GM12873 (cell line): Measurements from ENCODE around the gene PPM1N.

Source experiments
- TF ChIP-seq, protein P1 (sequence below): IDR thresholded peaks from 2 replicates; pipeline ENCODE4 v1.5.1; 2012; ENCODE audit warnings: low read depth, mild to moderate bottlenecking, moderate library complexity, low read length, control low read depth; ENCODE audit not compliant: insufficient read depth; ENCODE audit errors: missing control alignments

PPM1N gene

GRCh38 chr19:45467456-45468158 is 30.6 kb upstream of the PPM1N start, which contains the start of gene FOSB:
Gene FOSB, plus strand, starts transcription at chr19:45467996. Its CDS starts 591 bp downstream, at chr19:45468587.
- TF ChIP-seq, protein P1, sequence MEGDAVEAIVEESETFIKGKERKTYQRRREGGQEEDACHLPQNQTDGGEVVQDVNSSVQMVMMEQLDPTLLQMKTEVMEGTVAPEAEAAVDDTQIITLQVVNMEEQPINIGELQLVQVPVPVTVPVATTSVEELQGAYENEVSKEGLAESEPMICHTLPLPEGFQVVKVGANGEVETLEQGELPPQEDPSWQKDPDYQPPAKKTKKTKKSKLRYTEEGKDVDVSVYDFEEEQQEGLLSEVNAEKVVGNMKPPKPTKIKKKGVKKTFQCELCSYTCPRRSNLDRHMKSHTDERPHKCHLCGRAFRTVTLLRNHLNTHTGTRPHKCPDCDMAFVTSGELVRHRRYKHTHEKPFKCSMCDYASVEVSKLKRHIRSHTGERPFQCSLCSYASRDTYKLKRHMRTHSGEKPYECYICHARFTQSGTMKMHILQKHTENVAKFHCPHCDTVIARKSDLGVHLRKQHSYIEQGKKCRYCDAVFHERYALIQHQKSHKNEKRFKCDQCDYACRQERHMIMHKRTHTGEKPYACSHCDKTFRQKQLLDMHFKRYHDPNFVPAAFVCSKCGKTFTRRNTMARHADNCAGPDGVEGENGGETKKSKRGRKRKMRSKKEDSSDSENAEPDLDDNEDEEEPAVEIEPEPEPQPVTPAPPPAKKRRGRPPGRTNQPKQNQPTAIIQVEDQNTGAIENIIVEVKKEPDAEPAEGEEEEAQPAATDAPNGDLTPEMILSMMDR, result no peak

DNA sequence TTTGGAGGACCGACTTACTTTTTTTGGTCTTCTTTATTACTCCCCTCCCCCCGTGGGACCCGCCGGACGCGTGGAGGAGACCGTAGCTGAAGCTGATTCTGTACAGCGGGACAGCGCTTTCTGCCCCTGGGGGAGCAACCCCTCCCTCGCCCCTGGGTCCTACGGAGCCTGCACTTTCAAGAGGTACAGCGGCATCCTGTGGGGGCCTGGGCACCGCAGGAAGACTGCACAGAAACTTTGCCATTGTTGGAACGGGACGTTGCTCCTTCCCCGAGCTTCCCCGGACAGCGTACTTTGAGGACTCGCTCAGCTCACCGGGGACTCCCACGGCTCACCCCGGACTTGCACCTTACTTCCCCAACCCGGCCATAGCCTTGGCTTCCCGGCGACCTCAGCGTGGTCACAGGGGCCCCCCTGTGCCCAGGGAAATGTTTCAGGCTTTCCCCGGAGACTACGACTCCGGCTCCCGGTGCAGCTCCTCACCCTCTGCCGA is 30.0 kb upstream of the PPM1N start:
- TF ChIP-seq, protein P1, result peak; percentile 6

DNA sequence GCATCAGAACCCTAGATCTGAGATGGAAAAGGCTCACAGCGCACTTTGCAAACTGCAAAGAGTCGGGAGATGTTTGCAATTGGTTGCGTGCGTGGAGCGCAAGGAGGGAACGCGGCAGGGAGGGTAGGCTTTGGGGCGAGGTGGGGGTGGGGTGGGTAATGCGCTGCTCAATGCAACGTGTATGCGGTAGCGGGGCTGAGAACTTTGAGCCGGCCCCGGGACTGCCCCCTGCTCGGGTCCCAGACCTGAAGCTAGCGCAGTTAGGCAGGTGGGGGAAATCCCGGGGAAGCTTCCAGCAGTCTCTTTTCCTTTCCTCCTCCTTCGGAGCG is 29.5 kb upstream of the PPM1N start:
- TF ChIP-seq, protein P1, result no peak

DNA sequence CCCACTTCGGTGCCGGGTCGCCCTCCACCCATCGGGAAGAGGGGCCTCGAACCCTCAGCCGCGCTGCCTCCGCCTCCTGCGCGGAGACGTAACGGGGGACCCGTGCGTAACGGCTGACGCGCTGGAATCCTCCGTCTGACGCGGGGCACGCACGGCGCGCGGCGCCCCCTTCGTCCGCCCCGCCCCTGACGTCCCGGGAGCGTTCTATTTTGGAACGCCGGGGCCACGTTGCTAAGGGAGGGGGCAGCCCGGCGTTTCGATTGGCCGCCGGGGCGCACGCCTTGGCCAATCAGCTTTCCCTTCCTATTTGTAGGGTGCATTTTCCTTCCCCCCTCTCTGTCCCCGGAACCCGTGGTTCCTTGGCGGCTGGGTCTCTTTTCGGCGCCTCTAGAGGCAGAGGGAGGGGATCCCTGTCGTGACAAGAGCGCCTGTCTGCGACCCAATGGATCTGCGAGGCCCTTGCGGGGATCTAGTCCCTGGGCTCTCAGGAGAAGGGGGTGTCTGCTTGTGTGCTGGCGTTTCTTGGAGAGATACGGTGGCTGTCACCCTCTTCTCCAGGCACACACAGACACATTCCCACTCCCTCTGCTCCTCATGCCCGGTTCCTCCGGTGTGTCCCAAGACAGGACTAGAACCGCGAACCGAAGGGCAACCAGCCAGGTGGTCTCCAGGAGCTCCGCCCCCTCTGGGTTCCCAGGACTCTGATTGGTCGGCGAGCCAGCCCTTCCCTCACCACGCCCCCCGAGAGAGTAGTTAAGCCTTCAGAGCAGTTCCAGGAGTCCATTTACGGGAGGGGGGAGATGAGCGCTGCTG is 28.9 kb upstream of the PPM1N start:
- TF ChIP-seq, protein P1, result no peak

DNA sequence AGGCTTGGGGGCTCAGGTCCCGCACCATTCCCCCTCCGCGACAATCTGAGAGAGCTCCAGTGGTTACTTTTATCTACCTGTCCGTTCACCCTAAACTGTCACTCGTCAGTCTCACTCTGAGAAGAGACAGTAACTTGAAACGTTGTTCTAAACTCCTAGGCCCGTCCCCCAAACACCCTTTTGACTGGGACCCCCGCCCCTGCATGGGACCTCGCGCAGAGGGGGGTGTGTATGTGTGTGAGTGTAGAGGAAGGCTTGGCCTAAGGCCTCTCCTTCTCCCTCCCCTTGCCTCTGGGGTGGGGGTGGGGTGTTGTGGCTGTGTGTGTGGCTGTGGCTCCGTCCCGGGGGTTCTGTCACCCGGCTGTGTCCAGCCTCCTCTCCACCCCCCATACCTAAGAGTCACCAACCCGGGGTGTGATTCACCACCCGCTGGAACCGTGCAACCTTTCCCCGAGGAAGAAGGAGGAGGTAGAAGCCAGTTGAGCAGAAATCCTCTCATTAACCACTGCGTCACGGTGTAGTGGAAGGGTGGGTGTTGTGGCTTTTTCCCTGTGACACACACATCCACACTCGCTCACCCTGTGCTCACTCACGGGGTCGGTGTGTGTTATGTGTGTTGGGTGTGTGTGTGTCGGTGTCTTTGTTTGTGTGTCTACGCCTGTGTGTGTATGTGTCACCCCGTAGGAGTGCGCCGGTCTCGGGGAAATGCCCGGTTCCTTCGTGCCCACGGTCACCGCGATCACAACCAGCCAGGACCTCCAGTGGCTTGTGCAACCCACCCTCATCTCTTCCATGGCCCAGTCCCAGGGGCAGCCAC is 28.1 kb upstream of the PPM1N start:
- TF ChIP-seq, protein P1, result no peak

GRCh38 chr19:45470762-45471081 is 27.5 kb upstream of the PPM1N start:
- TF ChIP-seq, protein P1, result no peak

- TF ChIP-seq, protein P1, result no peak
Observed at GRCh38 chr19:45471111-45471930, 26.9 kb upstream of the PPM1N start.
